T-helper 17 cell (primary cell): ENCODE data around the gene NHLRC4. TPM values are rescaled to one million over a fixed set of nuclear protein-coding genes. Genes with fewer than 3 reads are reported as not detected.

Source experiments
- ATAC-seq: fragments of 150-1000 bp; cut with Tn5 transposase; 2 replicates; pipeline ENCODE4 v1.10.0; 2021; ENCODE audit warnings: mild to moderate bottlenecking, moderate library complexity
- DNase-seq, 3 donors: peaks; one replicate each; pipeline versions ENCODE4 v3.0.0 to v3.0.0-alpha.2; 2020 to 2021
- H3K9me3 ChIP-seq: one replicate; pipeline ENCODE4 v1.7.0; 2013; ENCODE audit warnings: low read length, mild to moderate bottlenecking; ENCODE audit not compliant: control insufficient read depth, poor library complexity, severe bottlenecking
- H3K27ac Mint-ChIP-seq: one replicate; pipeline ENCODE4 v1.8.0; 2022; ENCODE audit warnings: mild to moderate bottlenecking, moderate library complexity, mixed read lengths
- H3K27me3 Mint-ChIP-seq: one replicate; pipeline ENCODE4 v1.8.0; 2022; ENCODE audit warnings: mixed read lengths
- H3K36me3 Mint-ChIP-seq: one replicate; pipeline ENCODE4 v1.8.0; 2022; ENCODE audit warnings: low read depth, mixed read lengths
- H3K4me1 Mint-ChIP-seq: one replicate; pipeline ENCODE4 v1.8.0; 2022; ENCODE audit warnings: mild to moderate bottlenecking, mixed read lengths
- H3K4me3 Mint-ChIP-seq: one replicate; pipeline ENCODE4 v1.8.0; 2022; ENCODE audit warnings: mild to moderate bottlenecking, moderate library complexity, mixed read lengths
- total RNA-seq, 4 donors: library from RNA in 2 of 4; stranded (reverse) in 2 of 4; gene quantifications; one replicate each; pipeline ENCODE4 v1.2.3 and lab custom pipeline; 2022 to 2026

Gene NHLRC4
- total RNA-seq, 2 donors from 2014 or later = 0.86 to 1.4 TPM

DNA sequence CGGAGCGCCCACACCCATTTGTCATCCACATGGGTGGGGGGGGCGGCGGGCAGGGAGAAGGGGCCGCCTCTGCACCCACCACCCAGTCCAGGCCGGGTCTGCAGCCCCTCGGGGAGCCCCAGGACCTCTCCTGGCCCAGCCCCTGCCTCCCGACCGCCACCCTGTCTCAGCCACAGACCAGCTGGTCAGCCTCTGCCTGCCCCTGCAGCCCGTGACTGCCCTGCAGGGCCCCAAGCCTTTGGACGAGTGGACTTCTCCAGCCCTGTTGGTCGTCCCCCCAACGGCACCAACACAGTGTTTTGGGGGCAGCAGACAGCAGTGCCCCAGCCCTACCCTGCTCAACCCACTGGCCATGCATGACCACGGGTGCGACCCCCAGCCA, 5.4 kb upstream of the NHLRC4 start:
- no peak overlapping the region for H3K27ac Mint-ChIP-seq
- no peak overlapping the region for H3K4me3 Mint-ChIP-seq
- no peaks in the 10 kb centered on the region for H3K27me3 Mint-ChIP-seq
- no peaks in the 10 kb centered on the region for H3K9me3 ChIP-seq
- DNase-seq = no peak
- peaks cover under 1% of the 10 kb centered on the region for H3K4me1 Mint-ChIP-seq
- H3K36me3 Mint-ChIP-seq = no peaks in the 10 kb centered on the region
- ATAC-seq = no peak

DNA sequence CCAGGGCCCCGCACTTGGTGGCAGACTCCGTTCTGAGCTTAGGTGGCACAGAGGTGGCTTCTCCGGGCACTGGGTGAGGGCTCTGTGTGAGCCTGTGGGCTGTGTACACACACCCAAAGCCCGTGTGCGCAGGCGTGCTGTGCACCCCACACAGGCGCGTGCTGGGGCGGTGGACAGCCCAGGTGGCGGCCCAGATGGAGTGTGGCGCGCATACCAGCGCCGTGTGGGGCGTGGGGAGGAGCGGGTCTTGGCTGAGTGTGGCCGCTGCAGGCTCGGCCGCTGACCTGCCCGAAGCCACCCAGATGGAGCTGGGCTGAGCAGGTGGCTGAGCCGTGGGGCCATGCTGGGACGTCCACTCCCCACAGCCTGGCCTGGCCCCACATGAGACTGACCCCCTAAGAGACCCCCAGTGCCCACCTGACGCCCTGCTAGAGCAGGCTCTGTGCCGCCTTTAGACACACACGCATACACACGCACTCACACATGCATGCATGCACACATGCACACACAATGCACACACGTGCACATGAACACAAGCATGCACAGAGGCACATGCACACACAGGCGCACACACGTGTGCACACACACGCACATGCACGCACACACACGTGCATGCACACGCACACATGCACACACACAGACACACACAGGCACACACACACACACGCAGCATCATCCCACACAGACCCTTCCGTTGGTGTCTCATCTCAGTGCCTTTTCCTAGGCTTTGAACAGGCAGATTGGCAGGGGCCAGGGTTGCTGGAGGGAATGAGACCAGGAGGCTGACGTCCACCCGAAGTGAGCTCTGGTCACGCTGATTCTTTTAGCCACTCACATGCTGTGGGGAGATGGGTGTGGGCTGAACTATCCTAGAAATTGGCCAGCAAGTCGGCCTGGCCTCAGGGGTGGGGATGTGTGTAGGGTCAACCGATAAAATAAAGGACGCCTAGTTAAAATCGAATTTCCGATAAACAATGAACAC, 4.6 kb upstream of the NHLRC4 start:
- Mint-ChIP-seq H3K4me3 (no peak overlapping the region), H3K27me3 (no peaks in the 10 kb centered on the region)
- ATAC-seq = no peak

DNA sequence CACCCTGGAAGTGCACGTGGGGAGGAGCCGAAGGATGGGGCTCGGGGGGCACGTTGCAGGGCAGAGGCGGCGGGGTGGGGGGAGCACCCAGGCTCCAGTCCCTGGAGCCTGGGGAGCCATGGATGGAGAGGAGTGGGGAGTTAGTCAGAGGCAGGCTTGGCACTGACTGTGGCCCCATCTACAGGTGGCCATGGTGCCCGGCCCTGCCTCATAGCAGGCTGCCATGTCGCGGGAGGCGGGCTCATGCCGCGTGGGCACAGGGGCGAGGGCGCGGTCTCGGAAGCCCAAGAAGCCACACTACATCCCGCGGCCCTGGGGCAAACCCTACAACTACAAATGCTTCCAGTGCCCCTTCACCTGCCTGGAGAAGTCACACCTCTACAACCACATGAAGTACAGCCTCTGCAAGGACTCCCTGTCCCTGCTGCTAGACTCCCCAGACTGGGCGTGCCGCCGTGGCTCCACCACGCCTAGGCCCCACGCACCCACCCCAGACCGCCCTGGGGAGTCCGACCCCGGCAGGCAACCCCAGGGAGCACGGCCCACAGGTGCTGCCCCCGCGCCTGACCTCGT, 3.6 kb upstream of the NHLRC4 start:
- Mint-ChIP-seq H3K27me3 (no peaks in the 10 kb centered on the region), H3K4me3 (no peak overlapping the region), H3K36me3 (no peaks in the 10 kb centered on the region), H3K4me1 (peaks cover 9% of the 10 kb centered on the region), H3K27ac (no peak overlapping the region)
- H3K9me3 ChIP-seq = no peaks in the 10 kb centered on the region
- ATAC-seq = no peak
- DNase-seq = no peak

More for the DNA sequence above, 4.6 kb upstream of the NHLRC4 start:
- Mint-ChIP-seq H3K4me1 (peaks cover 9% of the 10 kb centered on the region), H3K27ac (no peak overlapping the region), H3K36me3 (no peaks in the 10 kb centered on the region)
- DNase-seq = no peak
- no peaks in the 10 kb centered on the region for H3K9me3 ChIP-seq

DNA sequence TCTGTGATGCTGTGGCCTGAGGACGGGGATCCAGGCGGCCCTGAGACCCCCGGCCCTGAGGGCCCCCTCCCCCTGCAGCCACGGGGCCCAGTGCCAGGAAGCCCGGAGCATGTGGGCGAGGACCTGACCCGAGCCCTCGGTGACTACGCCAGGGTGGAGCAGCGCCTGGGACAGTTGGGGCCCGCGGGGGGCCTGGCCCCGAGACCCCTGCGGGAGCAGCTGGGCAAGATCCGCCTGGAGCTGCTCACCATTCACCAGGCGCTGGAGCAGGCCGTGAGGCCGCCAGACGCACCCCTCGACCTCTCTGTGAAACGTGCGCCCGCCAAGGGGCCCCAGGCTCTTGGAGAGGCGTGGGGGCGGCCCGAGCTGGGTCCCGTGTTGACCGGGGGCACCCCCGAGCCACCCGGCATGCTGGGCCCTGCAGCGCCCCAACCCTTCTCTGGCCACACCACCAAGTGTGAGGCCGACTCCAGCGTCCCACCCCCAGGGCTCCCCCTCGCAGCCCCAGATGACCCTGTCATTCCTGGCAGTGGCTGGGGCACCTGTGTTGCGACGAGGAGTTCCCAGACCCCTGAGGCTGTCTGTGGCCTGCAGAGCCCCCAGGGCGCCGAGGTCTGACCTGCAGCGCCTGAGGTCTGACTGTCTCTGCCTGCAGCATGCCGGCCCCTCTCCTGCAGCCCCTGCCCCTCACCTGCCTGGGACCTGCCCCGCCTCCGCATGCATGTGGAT, 2.0 kb upstream of the NHLRC4 start:
- no peak for ATAC-seq
- Mint-ChIP-seq H3K36me3 (no peaks in the 10 kb centered on the region), H3K4me3 (no peak overlapping the region)

DNA sequence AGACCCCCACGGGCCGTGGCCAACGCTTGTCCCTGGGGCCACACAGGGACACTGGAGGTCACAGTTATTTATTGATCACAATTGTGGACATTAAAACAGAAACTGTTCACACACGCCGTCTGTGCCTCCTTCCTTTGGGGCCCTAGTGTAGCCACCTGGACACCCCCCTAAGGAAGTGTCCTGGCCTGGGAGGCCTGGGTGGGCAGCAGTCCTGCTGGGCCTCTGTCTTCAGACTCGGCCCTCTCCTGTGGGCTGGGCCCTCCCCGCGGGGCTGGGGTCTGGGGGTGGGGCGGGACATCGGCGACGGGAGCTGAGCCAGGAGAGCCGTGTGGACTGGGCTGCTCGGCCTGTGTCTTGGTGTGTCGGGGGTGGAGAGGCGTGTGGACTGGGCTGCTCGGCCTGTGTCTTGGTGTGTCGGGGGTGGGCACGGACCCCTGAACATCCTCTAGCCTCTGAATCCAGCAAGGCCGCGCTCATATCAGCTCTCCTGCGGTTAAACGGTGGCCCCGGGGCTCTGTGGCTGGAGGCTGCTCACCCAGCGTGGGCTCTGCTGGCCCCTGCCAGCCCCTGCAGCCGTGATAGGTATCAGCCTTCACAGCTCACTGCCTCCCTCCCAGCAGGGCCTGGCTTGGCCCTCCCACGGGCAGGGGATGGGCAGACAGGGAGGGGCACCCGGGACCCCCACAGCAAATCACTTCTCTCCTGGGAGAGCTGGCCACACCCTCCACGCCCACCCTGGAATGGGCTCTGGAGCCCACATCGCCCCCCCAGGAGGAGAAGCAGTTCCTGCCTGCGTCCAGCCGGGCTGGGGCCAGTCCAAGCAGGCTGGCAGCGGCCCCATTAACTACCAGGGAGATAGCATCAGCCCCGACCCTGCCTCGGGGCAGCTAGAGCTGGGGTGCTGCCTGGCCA, 1.1 kb upstream of the NHLRC4 start:
- Mint-ChIP-seq H3K4me3 (no peak overlapping the region), H3K27me3 (no peaks in the 10 kb centered on the region), H3K4me1 (peaks cover 14% of the 10 kb centered on the region), H3K27ac (no peak overlapping the region), H3K36me3 (no peaks in the 10 kb centered on the region)
- H3K9me3 ChIP-seq = no peaks in the 10 kb centered on the region
- no peak for ATAC-seq
- DNase-seq = no peak

More for the DNA sequence above, 2.0 kb upstream of the NHLRC4 start:
- H3K27me3 Mint-ChIP-seq = no peaks in the 10 kb centered on the region
- DNase-seq = no peak
- peaks cover 12% of the 10 kb centered on the region for H3K4me1 Mint-ChIP-seq
- no peaks in the 10 kb centered on the region for H3K9me3 ChIP-seq
- H3K27ac Mint-ChIP-seq = no peak overlapping the region

DNA sequence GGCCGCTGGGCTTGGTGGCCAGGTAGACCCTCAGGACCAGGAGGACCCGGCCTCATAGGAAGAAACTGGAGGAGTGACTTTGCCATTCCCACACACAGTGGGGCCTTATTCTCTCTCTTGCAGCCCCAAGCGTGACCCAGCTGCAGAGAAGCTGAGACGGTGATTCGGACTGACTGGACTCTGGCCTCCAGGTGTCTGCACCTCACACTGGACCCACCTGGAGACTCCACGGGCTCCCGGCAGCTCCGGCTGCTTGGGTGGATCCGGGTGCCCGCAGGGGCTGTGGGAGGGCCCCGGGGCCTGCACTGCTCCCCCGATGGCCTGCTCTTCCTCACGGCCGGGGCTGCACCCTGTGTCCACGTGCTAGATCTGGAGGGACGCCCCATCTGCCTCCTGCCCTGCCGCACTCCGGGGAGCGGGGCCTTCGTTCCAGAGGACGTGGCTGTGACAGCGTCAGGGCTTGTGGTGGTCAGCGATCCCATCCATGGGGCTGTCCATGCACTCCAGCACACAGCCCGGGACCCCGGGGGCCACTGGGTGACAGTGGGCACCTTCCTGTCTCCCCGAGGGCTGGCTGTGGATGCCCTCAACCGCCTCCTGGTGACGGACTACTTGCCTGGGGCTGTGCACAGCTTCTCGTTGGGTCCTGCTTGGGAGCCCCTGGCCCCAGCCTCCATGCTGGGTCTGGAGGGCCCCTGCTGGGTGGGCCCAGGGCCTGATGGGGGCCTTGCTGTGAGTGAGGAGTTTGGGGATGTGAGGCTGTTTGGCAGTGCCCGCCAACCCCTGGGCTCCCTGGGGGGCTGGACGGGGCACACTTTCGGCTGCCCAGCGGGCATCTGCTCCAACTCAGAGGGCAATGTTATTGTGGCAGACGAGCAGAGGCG, 810 bp downstream of the NHLRC4 start:
- DNase-seq (no peak), ATAC-seq (no peak)
- no peaks in the 10 kb centered on the region for H3K36me3 Mint-ChIP-seq
- H3K27ac Mint-ChIP-seq = peak overlapping the region; percentile 73
- no peaks in the 10 kb centered on the region for H3K27me3 Mint-ChIP-seq
- no peaks in the 10 kb centered on the region for H3K9me3 ChIP-seq
- H3K4me1 Mint-ChIP-seq = peaks cover 27% of the 10 kb centered on the region
- H3K4me3 Mint-ChIP-seq = peak overlapping the region; percentile 78

DNA sequence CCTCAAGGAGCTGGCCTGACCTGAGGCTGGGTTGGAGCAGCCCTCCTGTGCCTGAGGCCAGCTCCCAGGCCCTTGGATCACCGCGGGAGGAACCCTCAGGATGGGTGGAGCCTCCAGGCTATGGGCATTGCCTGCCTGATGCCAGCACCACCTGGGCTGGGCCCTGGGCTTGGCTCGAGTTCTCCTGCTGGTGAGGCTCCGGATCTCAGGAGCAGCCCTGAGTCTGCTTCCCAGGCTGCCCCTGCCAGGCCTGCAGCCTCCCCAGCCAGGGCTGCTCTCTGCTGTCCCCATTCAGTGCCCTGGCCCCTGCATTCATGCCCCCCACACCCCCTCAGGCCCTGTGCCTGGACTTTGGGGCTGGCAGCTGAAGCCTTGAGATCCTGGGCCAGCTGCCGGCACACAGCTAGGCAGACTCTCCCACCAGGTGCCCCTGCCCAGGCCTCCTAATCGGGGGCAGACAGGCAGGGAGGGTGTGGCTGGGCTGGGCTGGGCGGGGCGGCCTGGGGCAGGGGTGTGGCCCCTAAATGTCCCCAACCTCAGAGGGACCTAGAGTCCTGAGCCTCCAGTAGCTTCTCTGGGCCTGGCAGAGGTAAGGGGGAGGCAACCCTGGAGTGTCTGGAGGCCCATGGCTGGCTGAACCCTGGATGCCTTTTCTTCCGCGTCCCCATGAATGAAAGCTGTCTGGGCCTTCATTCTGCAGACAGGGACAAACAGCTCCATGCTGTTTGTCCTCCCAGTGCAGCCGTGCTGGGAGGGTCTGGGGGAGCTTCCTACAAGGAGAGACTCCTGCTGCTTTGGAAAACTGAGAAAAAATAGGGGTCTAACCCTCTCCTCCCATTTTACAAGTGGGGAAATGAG, 1.8 kb downstream of the NHLRC4 start:
- peaks cover 27% of the 10 kb centered on the region for H3K4me1 Mint-ChIP-seq

DNA sequence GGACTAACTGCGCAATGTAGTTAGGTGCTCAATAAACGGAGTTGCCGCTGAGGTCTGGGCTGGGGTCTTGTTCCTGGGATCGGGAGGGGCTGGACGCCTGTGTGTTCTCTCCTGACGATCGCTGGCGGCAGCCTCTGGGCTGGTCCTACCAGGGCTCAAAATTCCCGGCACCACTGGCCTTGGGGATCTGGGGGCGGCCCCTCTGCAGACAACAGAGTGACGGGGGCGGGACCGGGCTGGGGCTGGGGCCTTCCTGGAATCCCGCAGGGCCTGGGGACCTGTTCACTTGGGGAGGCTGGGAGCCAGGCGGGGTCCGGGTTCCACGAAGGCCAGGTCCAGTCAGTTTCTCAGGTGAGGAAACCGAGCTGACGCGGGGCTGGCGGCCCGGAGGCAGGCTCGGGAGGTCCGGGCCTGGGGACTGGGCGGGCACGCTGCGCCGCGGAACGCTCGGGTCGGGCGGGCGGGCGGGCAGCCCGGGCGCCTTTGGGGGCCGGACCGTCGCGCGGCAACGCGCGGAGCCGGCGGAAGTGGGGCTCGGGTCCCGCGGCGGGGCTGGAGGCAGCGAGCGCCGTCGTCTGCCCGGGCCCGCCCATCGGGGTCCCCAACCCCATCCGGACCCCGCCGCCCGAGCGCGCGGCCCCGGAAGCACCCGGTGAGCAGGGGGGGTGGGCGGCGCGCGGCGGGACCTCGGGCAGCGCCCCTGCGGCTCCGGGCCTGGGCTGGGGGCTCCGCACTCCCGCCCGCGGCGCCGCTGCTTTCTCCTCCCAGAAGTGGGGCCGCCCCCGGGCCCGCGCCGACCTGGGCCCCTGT, 2.8 kb downstream of the NHLRC4 start, which contains the start of gene PIGQ:
Gene PIGQ, plus strand, starts transcription at position 524 of the 810 bp plus-strand sequence. CDS start 4,107 bp downstream, outside the sequence.
- H3K9me3 ChIP-seq = no peaks in the 10 kb centered on the region
- Mint-ChIP-seq H3K27me3 (no peaks in the 10 kb centered on the region), H3K4me3 (peak within 1 kb of the TSS; percentile 92), H3K4me1 (peaks cover 27% of the 10 kb centered on the region), H3K27ac (peak within 1 kb of the TSS; percentile 93), H3K36me3 (no peaks in the 10 kb centered on the region)
- DNase-seq (peak; percentile 46 to 69 (median 67)), ATAC-seq (peak; percentile 75)

More for the DNA sequence above, 1.8 kb downstream of the NHLRC4 start:
- Mint-ChIP-seq H3K27me3 (no peaks in the 10 kb centered on the region), H3K4me3 (peak overlapping the region; percentile 92), H3K27ac (peak overlapping the region; percentile 90), H3K36me3 (no peaks in the 10 kb centered on the region)
- no peak for DNase-seq
- no peaks in the 10 kb centered on the region for H3K9me3 ChIP-seq
- no peak for ATAC-seq

DNA sequence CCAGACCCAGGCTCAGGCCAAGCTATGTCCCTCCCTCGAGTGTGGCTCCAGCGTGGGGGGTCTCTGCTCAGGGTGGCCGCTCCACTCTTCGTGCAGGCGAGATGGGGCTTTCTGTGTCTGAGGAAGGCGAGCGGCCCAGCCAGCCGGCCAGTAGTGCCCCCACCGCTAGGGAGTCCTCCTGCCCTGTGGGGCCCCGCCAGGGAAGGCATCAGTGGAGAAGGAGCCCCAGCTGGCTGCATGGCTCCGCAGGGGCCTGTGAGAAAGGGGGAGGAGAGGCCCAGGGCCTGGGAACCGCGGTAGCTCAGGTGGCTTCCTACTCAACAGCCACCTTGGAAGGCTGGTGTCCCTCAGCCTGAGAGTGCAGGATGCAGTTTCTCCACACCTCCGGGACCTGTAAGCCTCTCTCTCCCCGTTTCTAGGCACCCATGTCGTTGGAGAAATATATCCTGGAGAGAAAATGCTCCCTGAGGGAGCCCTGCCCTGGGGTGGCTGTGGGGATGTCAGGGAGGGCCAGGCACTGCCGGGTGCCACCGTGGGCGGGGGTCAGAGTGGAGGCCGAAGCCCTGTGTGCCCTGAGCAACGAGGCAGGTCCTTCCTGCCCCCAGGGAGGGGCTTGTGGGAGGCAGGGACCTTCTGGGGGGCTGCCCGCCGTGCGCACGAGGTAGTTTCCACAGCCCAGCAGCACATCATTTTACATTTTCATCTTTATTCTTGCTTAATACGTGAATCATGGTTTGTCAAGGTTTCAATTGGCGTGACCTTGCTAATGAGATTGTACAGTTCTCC, 6.3 kb downstream of the NHLRC4 start:
- H3K9me3 ChIP-seq = no peaks in the 10 kb centered on the region
- Mint-ChIP-seq H3K27ac (peak overlapping the region; percentile 9), H3K36me3 (no peaks in the 10 kb centered on the region), H3K4me3 (no peak overlapping the region), H3K4me1 (peaks cover 22% of the 10 kb centered on the region), H3K27me3 (no peaks in the 10 kb centered on the region)
- no peak for ATAC-seq
- DNase-seq = no peak
